Measurements from ENCODE around the gene SCGB2A2.

The SCGB2A2 gene

GRCh38 chr11:62309991-62310390 is 40.0 kb downstream of the SCGB2A2 start:
- H3K36me3 ChIP-seq (ENCODE audit: control insufficient read depth in 2 of 2, insufficient read depth in 1 of 2, low read length in 2 of 2): no peaks in the 10 kb centered on the region
- H3K9me3 ChIP-seq (ENCODE audit: control insufficient read depth, insufficient read depth, low read depth, low read length): no peaks in the 10 kb centered on the region
- ChIA-PET POLR2A (no interaction called here), CTCF (interaction anchor here (1.0 to 2.9 kb wide), 7 partner anchors 10 to 138 kb away, joined by 3 to 13 read pairs (median 6); partner anchors contain the start of gene SCGB1D4)
- H3K4me1 ChIP-seq (ENCODE audit: control insufficient read depth, insufficient read depth, low read length): no peaks in the 10 kb centered on the region
- no peak overlapping the region for H3K4me3 ChIP-seq (ENCODE audit: low read depth, low read length)
- no peak overlapping the region for H3K27ac ChIP-seq (ENCODE audit: extremely low read depth, low read depth, low read length)
- no peak for TF ChIP-seq ZNF18 (tag by site-specific recombination; IDR thresholded peaks at IDR 0.05)
- no peak for TF ChIP-seq ZNF660 (tag by site-specific recombination; IDR thresholded peaks at IDR 0.05)
- TF ChIP-seq ZNF391 (tag by site-specific recombination; IDR thresholded peaks at IDR 0.05; ENCODE audit: borderline replicate concordance, low read depth): no peak
- TF ChIP-seq PRDM1 (tag by site-specific recombination; IDR thresholded peaks at IDR 0.05): no peak
- TF ChIP-seq ZNF248 (tag by site-specific recombination; IDR thresholded peaks at IDR 0.05): no peak
- TF ChIP-seq ZNF280D (tag by site-specific recombination; IDR thresholded peaks at IDR 0.05): no peak
- no peak for TF ChIP-seq ZNF76 (tag by site-specific recombination; IDR thresholded peaks at IDR 0.05; ENCODE audit: borderline replicate concordance, low read depth)
- TF ChIP-seq ZNF157 (tag by site-specific recombination; IDR thresholded peaks at IDR 0.05): no peak
- TF ChIP-seq ZBTB11 (tag by site-specific recombination; conservative IDR thresholded peaks at IDR 0.05; ENCODE audit: low read depth): no peak
- no peak for TF ChIP-seq BCL11B (tag by site-specific recombination; IDR thresholded peaks at IDR 0.05; ENCODE audit: low read depth)
- TF ChIP-seq ZNF302 (tag by site-specific recombination; IDR thresholded peaks at IDR 0.05; ENCODE audit: low read depth): no peak
- TF ChIP-seq AEBP2 (tag by site-specific recombination; IDR thresholded peaks at IDR 0.05; ENCODE audit: borderline replicate concordance): no peak
- TF ChIP-seq ZBTB1 (tag by site-specific recombination; IDR thresholded peaks at IDR 0.05): no peak

- Histone ChIP-seq H3K9me3 (ENCODE audit: control insufficient read depth, insufficient read depth, low read depth, low read length) (no peaks in the 10 kb centered on the region), H3K4me3 (ENCODE audit: low read depth, low read length) (no peak overlapping the region), H3K4me1 (ENCODE audit: control insufficient read depth, insufficient read depth, low read length) (no peaks in the 10 kb centered on the region), H3K36me3 (ENCODE audit: control insufficient read depth in 2 of 2, insufficient read depth in 1 of 2, low read length in 2 of 2) (no peaks in the 10 kb centered on the region), H3K27ac (ENCODE audit: extremely low read depth, low read depth, low read length) (no peak overlapping the region)
- ChIA-PET CTCF (interaction anchor here (0.6 to 0.8 kb wide), 3 partner anchors 72 to 1061 kb away, joined by 3 to 5 read pairs (median 3); no protein-coding TSS in a partner anchor), POLR2A (no interaction called here)
- TF ChIP-seq ZNF677 (tag by site-specific recombination; IDR thresholded peaks at IDR 0.05) (no peak), BCL6B (tag by site-specific recombination; IDR thresholded peaks at IDR 0.05) (no peak), ZNF624 (tag by site-specific recombination; IDR thresholded peaks at IDR 0.05) (no peak), ZNF488 (tag by site-specific recombination; IDR thresholded peaks at IDR 0.05) (no peak), ZNF645 (tag by site-specific recombination; IDR thresholded peaks at IDR 0.05) (no peak), ZNF354C (tag by site-specific recombination; IDR thresholded peaks at IDR 0.05; ENCODE audit: borderline replicate concordance, low read depth) (no peak), ZNF837 (tag by site-specific recombination; IDR thresholded peaks at IDR 0.05) (no peak), GFI1B (tag by site-specific recombination; IDR thresholded peaks at IDR 0.05) (no peak), YY2 (tag by site-specific recombination; IDR thresholded peaks at IDR 0.05) (no peak), ZNF600 (tag by site-specific recombination; IDR thresholded peaks at IDR 0.05) (no peak)
Observed at GRCh38 chr11:62315431-62315830, 45.5 kb downstream of the SCGB2A2 start.
